Measurements from ENCODE around the gene ETV6. TPM values are rescaled to one million over a fixed set of nuclear protein-coding genes. Genes with fewer than 3 reads are reported as not detected.
A peak's percentile ranks its signal among the peaks of the same experiment; 100 is the strongest.

The ETV6 gene
- total RNA-seq, 2 donors from 2014 or later: 102 to 110 TPM

DNA sequence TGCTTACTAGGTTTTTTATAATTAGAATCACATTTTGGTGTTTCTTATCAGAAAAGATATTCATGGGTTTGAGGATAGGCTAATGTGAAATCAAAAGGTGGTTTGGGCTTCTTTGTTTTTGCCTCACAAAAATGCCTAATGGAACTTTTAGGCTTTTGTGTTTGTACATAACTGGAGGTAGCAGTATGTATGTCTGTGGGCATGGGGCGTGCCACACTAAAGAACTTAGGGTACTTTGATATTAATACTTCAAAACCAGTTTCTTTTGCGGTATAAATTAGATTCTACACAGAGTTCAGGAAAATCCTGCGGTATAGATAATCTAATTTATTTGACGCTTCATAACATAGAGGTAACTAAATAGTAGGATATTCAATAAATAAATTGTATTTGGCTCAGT is 1.9 kb downstream of the ETV6 start:
- peaks cover 56% of the 10 kb centered on the region for H3K4me1 Mint-ChIP-seq (ENCODE audit: low read depth)
- no peaks in the 10 kb centered on the region for H3K27me3 Mint-ChIP-seq (ENCODE audit: low read depth)
- DNase-seq (no peak), ATAC-seq (replicated peaks in 1 of 2) (no peak)
- peak overlapping the region; percentile 93 to 98 for H3K4me3 Mint-ChIP-seq
- H3K9me3 Mint-ChIP-seq: no peaks in the 10 kb centered on the region
- H3K27ac Mint-ChIP-seq: peak overlapping the region; percentile 100
- H3K36me3 Mint-ChIP-seq (ENCODE audit: insufficient read depth in 2 of 2): peaks cover 16 to 17% of the 10 kb centered on the region in 2 donors

DNA sequence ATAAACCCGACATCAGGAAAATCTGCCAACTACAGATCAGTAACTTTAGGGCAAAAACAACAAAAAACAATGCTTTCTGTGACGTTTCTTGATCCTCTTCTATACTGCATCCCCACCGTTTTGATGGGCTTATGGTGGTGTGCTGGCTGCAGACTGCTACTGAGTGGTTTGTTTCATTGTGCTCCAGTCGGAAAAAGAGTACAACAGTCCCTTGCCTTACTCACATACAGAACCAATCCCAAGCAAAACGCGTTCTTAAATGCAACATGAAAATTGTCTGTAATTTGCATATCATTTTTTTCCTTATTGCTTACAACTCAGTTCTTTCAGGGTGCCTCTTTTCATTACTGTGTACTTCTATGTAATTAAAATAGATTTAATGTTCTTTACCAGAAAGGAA is 2.3 kb downstream of the ETV6 start:
- no peak for ATAC-seq (replicated peaks in 1 of 2)
- Mint-ChIP-seq H3K9me3 (no peaks in the 10 kb centered on the region), H3K4me1 (ENCODE audit: low read depth) (peaks cover 60% of the 10 kb centered on the region)

GRCh38 chr12:11652351-11653040 is 3.0 kb downstream of the ETV6 start:
- Mint-ChIP-seq H3K27me3 (ENCODE audit: low read depth) (no peaks in the 10 kb centered on the region), H3K27ac (peak overlapping the region; percentile 100), H3K4me3 (peak overlapping the region; percentile 93 to 98), H3K4me1 (ENCODE audit: low read depth) (peaks cover 61% of the 10 kb centered on the region), H3K9me3 (no peaks in the 10 kb centered on the region), H3K36me3 (ENCODE audit: insufficient read depth in 2 of 2) (peaks cover 16 to 22% of the 10 kb centered on the region in 2 donors)
- DNase-seq (peak; percentile 22 to 36), ATAC-seq (replicated peaks in 1 of 2) (peak; percentile 20 to 25)

More for the DNA sequence above, 2.3 kb downstream of the ETV6 start:
- H3K27ac Mint-ChIP-seq: peak overlapping the region; percentile 100
- no peak for DNase-seq
- peaks cover 16 to 20% of the 10 kb centered on the region in 2 donors for H3K36me3 Mint-ChIP-seq (ENCODE audit: insufficient read depth in 2 of 2)
- peak overlapping the region; percentile 93 to 98 for H3K4me3 Mint-ChIP-seq
- H3K27me3 Mint-ChIP-seq (ENCODE audit: low read depth): no peaks in the 10 kb centered on the region

- Mint-ChIP-seq H3K4me3 (peak overlapping the region; percentile 93 to 98), H3K36me3 (ENCODE audit: insufficient read depth in 2 of 2) (peaks cover 16 to 25% of the 10 kb centered on the region in 2 donors), H3K9me3 (no peaks in the 10 kb centered on the region), H3K27me3 (ENCODE audit: low read depth) (no peaks in the 10 kb centered on the region), H3K4me1 (ENCODE audit: low read depth) (peaks cover 63% of the 10 kb centered on the region), H3K27ac (peak overlapping the region; percentile 100)
- DNase-seq (peak; percentile 73 to 76), ATAC-seq (replicated peaks in 1 of 2) (peak; percentile 69 to 71)
Measured at GRCh38 chr12:11653215-11653753, 3.8 kb downstream of the ETV6 start.

- peaks cover 73% of the 10 kb centered on the region for H3K4me1 Mint-ChIP-seq (ENCODE audit: low read depth)
- ATAC-seq (replicated peaks in 1 of 2) (no peak), DNase-seq (no peak)
- peak overlapping the region; percentile 42 to 93 for H3K4me3 Mint-ChIP-seq
- no peaks in the 10 kb centered on the region for H3K27me3 Mint-ChIP-seq (ENCODE audit: low read depth)
- H3K27ac Mint-ChIP-seq: no peak overlapping the region
- no peaks in the 10 kb centered on the region for H3K9me3 Mint-ChIP-seq
- peaks cover 13 to 29% of the 10 kb centered on the region in 2 donors for H3K36me3 Mint-ChIP-seq (ENCODE audit: insufficient read depth in 2 of 2)
Measured at GRCh38 chr12:11654338-11654737, 4.9 kb downstream of the ETV6 start.

GRCh38 chr12:11654802-11655201 is 5.3 kb downstream of the ETV6 start:
- no peak overlapping the region for H3K27ac Mint-ChIP-seq
- ATAC-seq (replicated peaks in 1 of 2) (no peak), DNase-seq (no peak)
- peaks cover 13 to 33% of the 10 kb centered on the region in 2 donors for H3K36me3 Mint-ChIP-seq (ENCODE audit: insufficient read depth in 2 of 2)
- H3K9me3 Mint-ChIP-seq: no peaks in the 10 kb centered on the region
- no peaks in the 10 kb centered on the region for H3K27me3 Mint-ChIP-seq (ENCODE audit: low read depth)
- H3K4me1 Mint-ChIP-seq (ENCODE audit: low read depth): peaks cover 78% of the 10 kb centered on the region
- no peak overlapping the region for H3K4me3 Mint-ChIP-seq

GRCh38 chr12:11655842-11656241 is 6.4 kb downstream of the ETV6 start:
- Mint-ChIP-seq H3K36me3 (ENCODE audit: insufficient read depth in 2 of 2) (peaks cover 10 to 29% of the 10 kb centered on the region in 2 donors), H3K27me3 (ENCODE audit: low read depth) (no peaks in the 10 kb centered on the region), H3K9me3 (no peaks in the 10 kb centered on the region), H3K4me3 (no peak overlapping the region), H3K4me1 (ENCODE audit: low read depth) (peaks cover 86% of the 10 kb centered on the region), H3K27ac (no peak overlapping the region)
- DNase-seq: no peak
- ATAC-seq (replicated peaks in 1 of 2): no peak

GRCh38 chr12:11656550-11656949 is 7.1 kb downstream of the ETV6 start:
- Mint-ChIP-seq H3K4me3 (peak overlapping the region in 1 of 2 donors; percentile 4), H3K36me3 (ENCODE audit: insufficient read depth in 2 of 2) (peaks cover 8 to 26% of the 10 kb centered on the region in 2 donors), H3K27ac (peak overlapping the region; percentile 36), H3K9me3 (no peaks in the 10 kb centered on the region), H3K27me3 (ENCODE audit: low read depth) (no peaks in the 10 kb centered on the region), H3K4me1 (ENCODE audit: low read depth) (peaks cover 93% of the 10 kb centered on the region)
- no peak for DNase-seq
- no peak for ATAC-seq (replicated peaks in 1 of 2)

- Mint-ChIP-seq H3K27me3 (ENCODE audit: low read depth) (no peaks in the 10 kb centered on the region), H3K27ac (peak overlapping the region; percentile 32), H3K9me3 (no peaks in the 10 kb centered on the region), H3K4me1 (ENCODE audit: low read depth) (peaks cover 97% of the 10 kb centered on the region), H3K4me3 (peak overlapping the region in 1 of 2 donors; percentile 4), H3K36me3 (ENCODE audit: insufficient read depth in 2 of 2) (peaks cover 8 to 34% of the 10 kb centered on the region in 2 donors)
- no peak for ATAC-seq (replicated peaks in 1 of 2)
- no peak for DNase-seq
Measured at GRCh38 chr12:11657511-11657910, 8.0 kb downstream of the ETV6 start.

DNA sequence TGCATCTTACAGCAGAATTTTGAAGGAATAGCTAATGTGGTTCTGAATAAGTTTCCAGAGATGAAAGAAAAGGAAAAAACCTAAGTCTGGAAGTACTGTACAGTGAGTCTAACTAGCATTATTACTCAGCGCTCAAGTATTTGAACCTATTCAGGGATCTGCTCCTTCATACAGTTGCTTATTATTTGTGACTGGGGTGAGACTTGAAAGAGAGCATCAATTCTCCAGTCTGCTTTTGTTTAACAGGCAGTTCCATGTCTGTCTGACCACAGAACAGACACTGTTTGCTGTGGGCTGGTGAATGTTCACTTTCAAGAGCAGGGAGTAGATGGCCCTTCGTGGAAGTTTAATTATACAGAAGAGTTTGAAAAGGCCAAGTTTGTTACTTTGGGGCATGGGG is 9.3 kb downstream of the ETV6 start:
- H3K36me3 Mint-ChIP-seq (ENCODE audit: insufficient read depth in 2 of 2): peaks cover 6 to 32% of the 10 kb centered on the region in 2 donors
- no peaks in the 10 kb centered on the region for H3K27me3 Mint-ChIP-seq (ENCODE audit: low read depth)
- ATAC-seq (replicated peaks in 1 of 2): peak in 1 of 2 donors; percentile 31
- no peak overlapping the region for H3K27ac Mint-ChIP-seq
- peaks cover 94% of the 10 kb centered on the region for H3K4me1 Mint-ChIP-seq (ENCODE audit: low read depth)
- DNase-seq: no peak
- peak overlapping the region in 1 of 2 donors; percentile 15 for H3K4me3 Mint-ChIP-seq
- no peaks in the 10 kb centered on the region for H3K9me3 Mint-ChIP-seq

- peaks cover 88% of the 10 kb centered on the region for H3K4me1 Mint-ChIP-seq (ENCODE audit: low read depth)
- DNase-seq: no peak
- H3K4me3 Mint-ChIP-seq: no peak overlapping the region
- ATAC-seq (replicated peaks in 1 of 2): no peak
- peaks cover 10 to 48% of the 10 kb centered on the region in 2 donors for H3K36me3 Mint-ChIP-seq (ENCODE audit: insufficient read depth in 2 of 2)
- H3K27me3 Mint-ChIP-seq (ENCODE audit: low read depth): no peaks in the 10 kb centered on the region
- H3K9me3 Mint-ChIP-seq: peaks cover 0 to 2% of the 10 kb centered on the region in 2 donors
- H3K27ac Mint-ChIP-seq: no peak overlapping the region
Measured at GRCh38 chr12:11660624-11661023, 11.2 kb downstream of the ETV6 start.

GRCh38 chr12:11661491-11662089 is 12.1 kb downstream of the ETV6 start:
- ATAC-seq (replicated peaks in 1 of 2) (no peak), DNase-seq (no peak)
- Mint-ChIP-seq H3K4me1 (ENCODE audit: low read depth) (peaks cover 78% of the 10 kb centered on the region), H3K36me3 (ENCODE audit: insufficient read depth in 2 of 2) (peaks cover 10 to 47% of the 10 kb centered on the region in 2 donors), H3K9me3 (peaks cover 0 to 2% of the 10 kb centered on the region in 2 donors), H3K27me3 (ENCODE audit: low read depth) (no peaks in the 10 kb centered on the region), H3K4me3 (peak overlapping the region; percentile 29 to 32), H3K27ac (peak overlapping the region; percentile 23)

GRCh38 chr12:11662369-11662768 is 12.9 kb downstream of the ETV6 start:
- Mint-ChIP-seq H3K36me3 (ENCODE audit: insufficient read depth in 2 of 2) (peaks cover 10 to 43% of the 10 kb centered on the region in 2 donors), H3K4me1 (ENCODE audit: low read depth) (peaks cover 70% of the 10 kb centered on the region), H3K4me3 (peak overlapping the region in 1 of 2 donors; percentile 29), H3K27me3 (ENCODE audit: low read depth) (no peaks in the 10 kb centered on the region), H3K27ac (no peak overlapping the region), H3K9me3 (peaks cover 0 to 2% of the 10 kb centered on the region in 2 donors)
- peak; percentile 31 to 54 for ATAC-seq (replicated peaks in 1 of 2)
- no peak for DNase-seq

Data from activated T-cell treated with anti-CD3 and anti-CD28 coated beads, Interleukin-2, amount 50 U/mL, for 72 hours (primary cell).